Measurements from ENCODE around the gene OR2M2.

DNA sequence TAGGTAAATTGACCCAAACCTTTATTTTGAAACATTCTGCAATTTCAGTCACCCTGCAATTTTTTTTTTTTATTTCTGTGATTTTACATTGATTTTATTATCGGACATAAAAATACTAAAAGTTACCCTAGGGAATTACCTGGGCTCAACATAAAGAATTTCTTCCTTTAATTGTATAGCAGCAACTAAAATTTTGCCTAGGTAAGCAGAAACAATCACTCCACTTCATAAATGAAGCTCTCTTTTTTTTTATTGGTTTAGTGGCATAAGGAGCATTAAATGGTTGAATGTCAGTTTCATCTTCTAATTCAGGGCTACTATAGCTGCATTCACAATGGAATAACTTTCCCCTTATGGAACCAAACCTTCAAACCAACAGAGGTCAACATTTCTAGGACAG is 41.3 kb downstream of the OR2M2 start:
- TF ChIP-seq CTCF (IDR thresholded peaks at IDR 0.05; ENCODE audit: low read depth, low read length) (no peak), EZH2phosphoT487 (IDR thresholded peaks at IDR 0.05; ENCODE audit: low read depth) (no peak)
